HepG2 (cell line): ENCODE results near the gene E2F8.

ENCODE experiments used
- ATRX ChIP-seq: sonication (generic); formaldehyde crosslinking; IDR thresholded peaks from 2 replicates; pipeline ENCODE4 v1.4.0; 2020; ENCODE audit warnings: missing genetic modification reagents, borderline replicate concordance
- NFYB ChIP-seq: sonication (generic); formaldehyde crosslinking; IDR thresholded peaks from 2 replicates; pipeline ENCODE4 v1.4.0; 2020; ENCODE audit warnings: missing genetic modification reagents
- TBX2 ChIP-seq: sonication (generic); formaldehyde crosslinking; IDR thresholded peaks from 2 replicates; pipeline ENCODE4 v1.5.0; 2020; ENCODE audit warnings: missing genetic modification reagents, mild to moderate bottlenecking, borderline replicate concordance

GRCh38 chr11:19176629-19177186, 64.0 kb downstream of the E2F8 start:
- no peak for TF ChIP-seq ATRX (CRISPR knock-in tag)
- no peak for TF ChIP-seq TBX2
- TF ChIP-seq NFYB (CRISPR knock-in tag) = no peak
